ENCODE measurements around the gene CEACAM19. TPM values are rescaled to one million over a fixed set of nuclear protein-coding genes. Genes with fewer than 3 reads are reported as not detected.

CEACAM19 gene
- total and polyA plus RNA-seq, 2 of the 13 experiments (the other 11 are each of a cell fraction or from before 2014, with no cell fraction given) = 1.3 to 4.0 TPM

DNA sequence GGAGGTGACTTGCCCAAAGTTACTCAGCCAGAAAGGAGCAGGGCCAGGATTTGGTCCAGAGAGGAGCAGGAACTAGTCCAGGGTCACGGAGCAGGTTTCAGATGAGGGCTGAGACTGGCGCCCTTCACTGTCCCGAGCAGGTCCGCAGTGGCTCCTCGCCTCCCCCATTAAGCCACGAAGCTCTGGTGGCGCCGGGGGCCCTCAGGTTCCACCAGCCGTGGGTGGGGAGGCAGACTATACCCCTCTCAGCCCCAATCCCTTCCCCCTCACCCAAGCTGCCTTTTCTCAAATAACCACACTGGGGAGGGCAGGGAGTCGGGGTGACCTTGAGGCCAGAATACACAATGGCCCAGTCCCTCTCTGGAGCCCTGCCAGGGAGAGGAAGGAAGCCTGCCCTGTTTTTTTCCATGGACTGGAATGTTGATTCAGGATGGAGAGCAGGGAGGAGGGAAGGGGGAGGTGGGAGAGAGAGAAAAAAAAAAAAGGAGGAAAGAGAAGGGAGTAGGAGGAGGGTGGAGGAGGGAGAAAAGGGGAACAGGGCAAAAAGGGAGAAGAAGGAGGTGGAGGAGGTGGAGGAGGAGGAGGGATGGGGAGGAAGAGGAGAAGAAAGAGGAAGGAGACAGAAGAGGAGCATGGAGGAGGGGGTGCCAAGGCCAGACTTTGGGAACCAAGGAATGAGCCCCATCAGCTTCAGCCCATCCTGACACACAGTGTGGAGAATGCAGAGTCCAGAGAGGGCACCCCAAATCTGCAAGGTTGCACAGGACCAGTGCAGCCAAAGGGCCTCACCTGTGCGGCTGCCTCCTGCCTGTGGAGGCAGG lies 47.4 kb downstream of the CEACAM19 start (continued):
- TF ChIP-seq ZBTB46 (CRISPR knock-in tag; IDR thresholded peaks at IDR 0.05; ENCODE audit: borderline replicate concordance) (peak; percentile 94; the same call in 1 of the 2 replicates), ZNF160 (CRISPR knock-in tag; IDR thresholded peaks at IDR 0.05) (no peak), ZMYM4 (CRISPR knock-in tag; IDR thresholded peaks at IDR 0.05) (peak; percentile 70; the same call in 1 of the 2 replicates), ZNF367 (CRISPR knock-in tag; IDR thresholded peaks at IDR 0.05; ENCODE audit: borderline replicate concordance) (no peak), POLR2A (IDR thresholded peaks at IDR 0.05; ENCODE audit: insufficient read depth in 1 of 2, low read depth in 2 of 2, low read length in 2 of 2) (peak; percentile 44 to 74; a peak in 3 of 4 replicates), ZNF451 (CRISPR knock-in tag; IDR thresholded peaks at IDR 0.05) (peak; percentile 64; the same call in 1 of the 2 replicates), ZNF333 (CRISPR knock-in tag; IDR thresholded peaks at IDR 0.05; ENCODE audit: borderline replicate concordance) (no peak), ZNF224 (CRISPR knock-in tag; IDR thresholded peaks at IDR 0.05) (no peak), TARDBP (CRISPR knock-in tag; IDR thresholded peaks at IDR 0.05) (peak; percentile 94), ZNF24 (IDR thresholded peaks at IDR 0.05) (no peak), CREB3 (CRISPR knock-in tag; IDR thresholded peaks at IDR 0.05) (no peak), JUNB (CRISPR knock-in tag; IDR thresholded peaks at IDR 0.05; ENCODE audit: borderline replicate concordance) (no peak), CBFB (CRISPR knock-in tag; IDR thresholded peaks at IDR 0.05) (peak; percentile 55; the same call in 1 of the 2 replicates), MIER2 (CRISPR knock-in tag; IDR thresholded peaks at IDR 0.05) (0 out of 2 replicates have a peak, but pooled peaks have one; percentile 36), GATAD2A (CRISPR knock-in tag; IDR thresholded peaks at IDR 0.05) (peak; percentile 93), ZNF484 (CRISPR knock-in tag; IDR thresholded peaks at IDR 0.05; ENCODE audit: borderline replicate concordance, low read depth) (no peak), ZNF138 (CRISPR knock-in tag; IDR thresholded peaks at IDR 0.05; ENCODE audit: low read depth) (peak; percentile 36; the same call in 1 of the 2 replicates), DPF2 (CRISPR knock-in tag; IDR thresholded peaks at IDR 0.05; ENCODE audit: borderline replicate concordance, low read depth) (peak; percentile 84), SYNCRIP (IDR thresholded peaks at IDR 0.05; ENCODE audit: insufficient read depth, low read depth, low read length) (no peak), ZNF230 (CRISPR knock-in tag; IDR thresholded peaks at IDR 0.05) (peak; percentile 81; the same call in 1 of the 2 replicates)
- TF ChIP-seq, protein P1, sequence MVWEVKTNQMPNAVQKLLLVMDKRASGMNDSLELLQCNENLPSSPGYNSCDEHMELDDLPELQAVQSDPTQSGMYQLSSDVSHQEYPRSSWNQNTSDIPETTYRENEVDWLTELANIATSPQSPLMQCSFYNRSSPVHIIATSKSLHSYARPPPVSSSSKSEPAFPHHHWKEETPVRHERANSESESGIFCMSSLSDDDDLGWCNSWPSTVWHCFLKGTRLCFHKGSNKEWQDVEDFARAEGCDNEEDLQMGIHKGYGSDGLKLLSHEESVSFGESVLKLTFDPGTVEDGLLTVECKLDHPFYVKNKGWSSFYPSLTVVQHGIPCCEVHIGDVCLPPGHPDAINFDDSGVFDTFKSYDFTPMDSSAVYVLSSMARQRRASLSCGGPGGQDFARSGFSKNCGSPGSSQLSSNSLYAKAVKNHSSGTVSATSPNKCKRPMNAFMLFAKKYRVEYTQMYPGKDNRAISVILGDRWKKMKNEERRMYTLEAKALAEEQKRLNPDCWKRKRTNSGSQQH (CRISPR knock-in tag; IDR thresholded peaks at IDR 0.05; ENCODE audit: low read depth) = no peak; the same call in 1 of the 2 replicates
- TF ChIP-seq, protein P2, sequence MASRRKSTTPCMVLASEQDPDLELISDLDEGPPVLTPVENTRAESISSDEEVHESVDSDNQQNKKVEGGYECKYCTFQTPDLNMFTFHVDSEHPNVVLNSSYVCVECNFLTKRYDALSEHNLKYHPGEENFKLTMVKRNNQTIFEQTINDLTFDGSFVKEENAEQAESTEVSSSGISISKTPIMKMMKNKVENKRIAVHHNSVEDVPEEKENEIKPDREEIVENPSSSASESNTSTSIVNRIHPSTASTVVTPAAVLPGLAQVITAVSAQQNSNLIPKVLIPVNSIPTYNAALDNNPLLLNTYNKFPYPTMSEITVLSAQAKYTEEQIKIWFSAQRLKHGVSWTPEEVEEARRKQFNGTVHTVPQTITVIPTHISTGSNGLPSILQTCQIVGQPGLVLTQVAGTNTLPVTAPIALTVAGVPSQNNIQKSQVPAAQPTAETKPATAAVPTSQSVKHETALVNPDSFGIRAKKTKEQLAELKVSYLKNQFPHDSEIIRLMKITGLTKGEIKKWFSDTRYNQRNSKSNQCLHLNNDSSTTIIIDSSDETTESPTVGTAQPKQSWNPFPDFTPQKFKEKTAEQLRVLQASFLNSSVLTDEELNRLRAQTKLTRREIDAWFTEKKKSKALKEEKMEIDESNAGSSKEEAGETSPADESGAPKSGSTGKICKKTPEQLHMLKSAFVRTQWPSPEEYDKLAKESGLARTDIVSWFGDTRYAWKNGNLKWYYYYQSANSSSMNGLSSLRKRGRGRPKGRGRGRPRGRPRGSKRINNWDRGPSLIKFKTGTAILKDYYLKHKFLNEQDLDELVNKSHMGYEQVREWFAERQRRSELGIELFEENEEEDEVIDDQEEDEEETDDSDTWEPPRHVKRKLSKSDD (CRISPR knock-in tag; IDR thresholded peaks at IDR 0.05; ENCODE audit: low read depth) = 0 out of 2 replicates have a peak, but pooled peaks have one; percentile 30
